A549 (cell line): Measurements from ENCODE around the gene ASCL5. TPM values are rescaled to one million over a fixed set of nuclear protein-coding genes. Genes with fewer than 3 reads are reported as not detected.

Experiments
- ATAC-seq, 2 experiments: fragments of 200-7000 bp in 1 of 2; fragments of >200 bp in 1 of 2; cut with Nextera tagmentation in 1 of 2; cut with Tn5 transposase in 1 of 2; 3 replicates each; pipeline versions ENCODE4 v1.8.0 to v1.9.1; 2018 to 2020; ENCODE audit warnings: mild to moderate bottlenecking in 1 of 2, moderate library complexity in 1 of 2
- CTCF ChIA-PET: fragments of 300-600 bp; sonication (Branson Sonifier 250); formaldehyde crosslinking; extraction: SDS; loops from one replicate; lab custom pipeline; 2021; ENCODE audit warnings: antibody characterized with exemption, inconsistent platforms; lab: Yijun Ruan, JAX
- POLR2A ChIA-PET: fragments of 350-600 bp; formaldehyde crosslinking; extraction: SDS; loops from one replicate; lab custom pipeline; 2021; ENCODE audit warnings: antibody characterized with exemption, inconsistent platforms; lab: Yijun Ruan, JAX
- DNase-seq, 2 experiments: peaks; one replicate each; pipeline versions ENCODE4 v3.0.0 to v3.0.0-alpha.2; 2011 to 2016; ENCODE audit warnings: low read depth in 1 of 2, low spot score in 1 of 2
- FAIRE-seq: peaks from 2 replicates; lab custom pipeline; 2011; peaks lifted over from hg19 to GRCh38; lab: Jason Lieb, UNC
- H3K27ac ChIP-seq, 2 experiments: fragments of >200 bp; sonication (Bioruptor Twin); formaldehyde crosslinking; 3 replicates each; pipeline ENCODE4 v1.5.1; 2016 to 2017
- H3K4me1 ChIP-seq: fragments of >200 bp; sonication (Bioruptor Twin); formaldehyde crosslinking; 3 replicates; pipeline ENCODE4 v1.6.1; 2016
- H3K4me2 ChIP-seq: fragments of >200 bp; sonication (Bioruptor Twin); formaldehyde crosslinking; 3 replicates; pipeline ENCODE4 v1.6.1; 2016
- H3K4me3 ChIP-seq: fragments of >200 bp; sonication (Bioruptor Twin); formaldehyde crosslinking; 3 replicates; pipeline ENCODE4 v1.5.1; 2016
- H3K9me3 ChIP-seq: fragments of >200 bp; sonication (Bioruptor Twin); formaldehyde crosslinking; 3 replicates; pipeline ENCODE4 v1.6.1; 2016
- BHLHE40 ChIP-seq: IDR thresholded peaks from 2 replicates; pipeline ENCODE4 v1.6.1; 2012; ENCODE audit warnings: low read depth, low read length, inconsistent platforms
- CBX8 ChIP-seq: fragments of 200-600 bp; sonication (generic); IDR thresholded peaks from 2 replicates; pipeline ENCODE4 v1.6.1; 2016
- CEBPB ChIP-seq, 2 experiments: fragments of >200 bp in 1 of 2; sonication (Bioruptor Twin) in 1 of 2; formaldehyde crosslinking in 1 of 2; IDR thresholded peaks; 2 replicates each; pipeline ENCODE4 v1.6.1; 2012 to 2016
- CHD2 ChIP-seq: fragments of 150-350 bp; IDR thresholded peaks from 2 replicates; pipeline ENCODE4 v1.6.1; 2014; ENCODE audit warnings: low read length; ENCODE audit not compliant: partially characterized antibody
- CHD4 ChIP-seq: fragments of 200-600 bp; sonication (generic); IDR thresholded peaks from 2 replicates; pipeline ENCODE4 v1.6.1; 2016; ENCODE audit warnings: antibody characterized with exemption, mild to moderate bottlenecking, borderline replicate concordance
- EP300 ChIP-seq, 2 experiments: fragments of >200 bp; sonication (Bioruptor Twin); formaldehyde crosslinking; IDR thresholded peaks; 2 replicates in 1 of 2; 3 replicates in 1 of 2; pipeline ENCODE4 v1.6.1; 2016 to 2017
- FOSL2 ChIP-seq, 2 experiments: fragments of 450-650 bp in 1 of 2; fragments of >200 bp in 1 of 2; sonication (Bioruptor Twin) in 1 of 2; formaldehyde crosslinking; IDR thresholded peaks; 2 replicates each; pipeline versions ENCODE4 v1.5.0 to v1.6.1; 2016 to 2020; ENCODE audit warnings: mild to moderate bottlenecking in 1 of 2, moderate library complexity in 1 of 2
- FOXS1 ChIP-seq: fragments of 250-450 bp; sonication (Bioruptor Pico); IDR thresholded peaks from 2 replicates; pipeline ENCODE4 v1.5.0; 2020; ENCODE audit warnings: mild to moderate bottlenecking, moderate library complexity
- HDAC2 ChIP-seq: fragments of 200-600 bp; sonication (generic); IDR thresholded peaks from 2 replicates; pipeline ENCODE4 v1.6.1; 2016
- JUNB ChIP-seq: fragments of >200 bp; sonication (Bioruptor Twin); formaldehyde crosslinking; IDR thresholded peaks from 2 replicates; pipeline ENCODE4 v1.6.1; 2016
- KDM1A ChIP-seq: fragments of 200-600 bp; sonication (generic); IDR thresholded peaks from 2 replicates; pipeline ENCODE4 v1.6.1; 2016; ENCODE audit warnings: low read depth, mild to moderate bottlenecking
- MAFK ChIP-seq: fragments of 450-650 bp; IDR thresholded peaks from 2 replicates; pipeline ENCODE4 v1.6.1; 2014; ENCODE audit not compliant: partially characterized antibody
- NFE2L2 ChIP-seq: fragments of 150-350 bp; conservative IDR thresholded peaks from 2 replicates; pipeline ENCODE4 v1.6.1; 2014; ENCODE audit warnings: low read length
- NR3C1 ChIP-seq: fragments of >200 bp; sonication (Bioruptor Twin); formaldehyde crosslinking; IDR thresholded peaks from 3 replicates; pipeline ENCODE4 v1.6.1; 2017
- PHF8 ChIP-seq: fragments of 200-600 bp; sonication (generic); IDR thresholded peaks from 2 replicates; pipeline ENCODE4 v1.6.1; 2016; ENCODE audit warnings: low read depth, mild to moderate bottlenecking, antibody characterized with exemption, moderate library complexity, borderline replicate concordance
- POLR2A ChIP-seq: IDR thresholded peaks from 2 replicates; pipeline ENCODE4 v1.6.1; 2012; ENCODE audit warnings: mild to moderate bottlenecking, low read length
- POLR2AphosphoS2 ChIP-seq: conservative IDR thresholded peaks from 2 replicates; pipeline ENCODE4 v1.6.1; 2012; ENCODE audit warnings: low read length, improper control_type of control experiment, inconsistent platforms
- RAD21 ChIP-seq, 2 experiments: fragments of >200 bp in 1 of 2; sonication (Bioruptor Twin) in 1 of 2; formaldehyde crosslinking in 1 of 2; IDR thresholded peaks in 1 of 2; conservative IDR thresholded peaks in 1 of 2; 2 replicates in 1 of 2; 3 replicates in 1 of 2; pipeline ENCODE4 v1.6.1; 2012 to 2018; ENCODE audit warnings: inconsistent platforms in 1 of 2
- RNF2 ChIP-seq: fragments of 200-600 bp; sonication (generic); IDR thresholded peaks from 2 replicates; pipeline ENCODE4 v1.6.1; 2016; ENCODE audit warnings: low read depth, mild to moderate bottlenecking, antibody characterized with exemption, moderate library complexity, borderline replicate concordance
- SREBF2 ChIP-seq: fragments of 450-650 bp; IDR thresholded peaks from 2 replicates; pipeline ENCODE4 v1.6.1; 2014; ENCODE audit warnings: mild to moderate bottlenecking, moderate library complexity
- TFCP2L1 ChIP-seq: fragments of 250-450 bp; sonication (Bioruptor Pico); IDR thresholded peaks from 2 replicates; pipeline ENCODE4 v1.5.0; 2021; ENCODE audit warnings: mild to moderate bottlenecking
- TP53 ChIP-seq: fragments of 250-450 bp; sonication (Bioruptor Pico); IDR thresholded peaks from 2 replicates; pipeline ENCODE4 v1.5.0; 2021; ENCODE audit warnings: mild to moderate bottlenecking, moderate library complexity
- ZSCAN20 ChIP-seq: fragments of 250-450 bp; sonication (Bioruptor Pico); IDR thresholded peaks from 2 replicates; pipeline ENCODE4 v1.8.0; 2022; ENCODE audit warnings: mild to moderate bottlenecking, moderate library complexity
- WGBS: methylation state at CpG from one replicate; pipeline ENCODE4 v1.1.6; 2017; ENCODE audit errors: missing lambda C conversion rate; 5-methylcytosine and 5-hydroxymethylcytosine counted together
- polyA plus RNA-seq, 4 experiments: library from polyadenylated mRNA; depleted of rRNA in 3 of 4; stranded (reverse); fragments of >200 nt; fragmentation: RNase III in 1 of 4; extraction: RNeasy Plus Mini Kit Qiagen cat#74134 plus additional on column Dnase treatment in 1 of 4; gene quantifications; 2 replicates in 3 of 4; 3 replicates in 1 of 4; pipeline ENCODE4 v1.2.3, GENCODE V29; 2011 to 2017
- TF ChIP-seq, protein P1 (sequence below): IDR thresholded peaks from 2 replicates; pipeline ENCODE4 v1.6.1; 2012
- TF ChIP-seq, protein P2 (sequence below): fragments of >200 bp; sonication (Bioruptor Twin); formaldehyde crosslinking; IDR thresholded peaks from 3 replicates; pipeline ENCODE4 v1.6.1; 2016
- TF ChIP-seq, protein P3 (sequence below): fragments of 450-650 bp; IDR thresholded peaks from 2 replicates; pipeline ENCODE4 v1.6.1; 2014; ENCODE audit warnings: antibody characterized with exemption
- TF ChIP-seq, protein P4 (sequence below): fragments of >200 bp; sonication (Bioruptor Twin); formaldehyde crosslinking; IDR thresholded peaks from 2 replicates; pipeline ENCODE4 v1.6.1; 2016
- TF ChIP-seq, protein P5 (sequence below): fragments of >200 bp; sonication (Bioruptor Twin); formaldehyde crosslinking; IDR thresholded peaks from 3 replicates; pipeline ENCODE4 v1.5.1; 2016
- TF ChIP-seq, protein P6 (sequence below): IDR thresholded peaks from 2 replicates; pipeline ENCODE4 v1.6.1; 2012; ENCODE audit warnings: low read depth, borderline replicate concordance

Gene ASCL5
- polyA plus RNA-seq, 2 of the 4 experiments (the other 2 are of a cell fraction): 0.09 TPM; not detected in 1

DNA sequence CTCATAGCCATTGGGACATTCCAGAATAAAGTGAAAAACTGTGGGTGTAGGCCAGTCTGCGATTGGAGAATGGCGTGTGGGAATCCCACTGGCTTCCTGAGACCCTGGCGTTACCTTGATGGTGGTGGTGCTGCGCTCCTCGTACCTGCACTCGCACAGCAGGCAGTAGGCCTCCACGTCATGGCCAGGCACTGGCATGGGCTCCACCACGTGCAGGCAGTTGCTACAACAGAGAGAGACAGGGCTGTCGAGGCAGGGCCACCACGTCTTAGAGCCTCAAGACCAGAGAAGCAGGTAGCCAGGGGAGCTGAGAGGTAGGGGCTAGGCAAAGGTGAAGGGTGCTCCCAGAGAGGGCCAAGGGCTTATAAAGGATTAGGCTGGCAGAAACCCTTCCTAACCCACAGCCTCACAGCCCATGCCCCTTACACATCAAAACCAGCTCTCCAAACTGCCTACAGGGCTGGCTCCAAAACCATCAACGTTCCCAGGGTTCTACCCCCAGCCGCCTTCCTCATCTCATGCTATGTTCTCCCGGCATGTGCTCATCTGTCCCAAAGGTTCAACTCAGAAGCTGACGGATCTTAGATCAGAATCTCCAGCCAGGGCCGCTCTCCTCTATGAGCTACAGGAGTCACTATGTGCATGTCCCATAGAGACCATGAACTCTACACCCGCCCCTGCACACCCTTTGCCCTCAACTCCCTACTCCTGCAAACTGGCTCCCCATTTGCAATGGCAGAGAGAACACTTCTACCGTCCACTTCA lies 19.8 kb upstream of the ASCL5 start:
- no peak overlapping the region for H3K4me3 ChIP-seq
- 91% methylated on average over 16 of the region's 17 CpGs for WGBS
- H3K4me2 ChIP-seq: no peak overlapping the region
- ChIA-PET POLR2A (no interaction called here), CTCF (interaction anchor here (1.1 to 11.5 kb wide), 6 partner anchors 20 to 214 kb away, joined by 3 to 112 read pairs (median 6); partner anchors contain the start of gene ASCL5)
- no peaks in the 10 kb centered on the region for H3K9me3 ChIP-seq
- ATAC-seq (no peak), FAIRE-seq (no peak), DNase-seq (no peak)
- TF ChIP-seq ZSCAN20 (CRISPR knock-in tag) (no peak), PHF8 (no peak), HDAC2 (no peak), CEBPB (IDR thresholded peaks at IDR 0.05) (no peak), KDM1A (no peak), RAD21 (conservative IDR thresholded peaks at IDR 0.05 in 1 of 2, IDR thresholded peaks at IDR 0.05 in 1 of 2) (no peak), EP300 (IDR thresholded peaks at IDR 0.05) (no peak), FOXS1 (CRISPR knock-in tag) (no peak), CHD4 (no peak)
- TF ChIP-seq, protein P1, sequence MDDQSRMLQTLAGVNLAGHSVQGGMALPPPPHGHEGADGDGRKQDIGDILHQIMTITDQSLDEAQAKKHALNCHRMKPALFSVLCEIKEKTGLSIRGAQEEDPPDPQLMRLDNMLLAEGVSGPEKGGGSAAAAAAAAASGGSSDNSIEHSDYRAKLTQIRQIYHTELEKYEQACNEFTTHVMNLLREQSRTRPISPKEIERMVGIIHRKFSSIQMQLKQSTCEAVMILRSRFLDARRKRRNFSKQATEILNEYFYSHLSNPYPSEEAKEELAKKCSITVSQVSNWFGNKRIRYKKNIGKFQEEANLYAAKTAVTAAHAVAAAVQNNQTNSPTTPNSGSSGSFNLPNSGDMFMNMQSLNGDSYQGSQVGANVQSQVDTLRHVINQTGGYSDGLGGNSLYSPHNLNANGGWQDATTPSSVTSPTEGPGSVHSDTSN: no peak
- TF ChIP-seq, protein P2, sequence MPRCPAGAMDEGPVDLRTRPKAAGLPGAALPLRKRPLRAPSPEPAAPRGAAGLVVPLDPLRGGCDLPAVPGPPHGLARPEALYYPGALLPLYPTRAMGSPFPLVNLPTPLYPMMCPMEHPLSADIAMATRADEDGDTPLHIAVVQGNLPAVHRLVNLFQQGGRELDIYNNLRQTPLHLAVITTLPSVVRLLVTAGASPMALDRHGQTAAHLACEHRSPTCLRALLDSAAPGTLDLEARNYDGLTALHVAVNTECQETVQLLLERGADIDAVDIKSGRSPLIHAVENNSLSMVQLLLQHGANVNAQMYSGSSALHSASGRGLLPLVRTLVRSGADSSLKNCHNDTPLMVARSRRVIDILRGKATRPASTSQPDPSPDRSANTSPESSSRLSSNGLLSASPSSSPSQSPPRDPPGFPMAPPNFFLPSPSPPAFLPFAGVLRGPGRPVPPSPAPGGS: no peak
- no peak overlapping the region for H3K27ac ChIP-seq
- H3K4me1 ChIP-seq: no peaks in the 10 kb centered on the region

DNA sequence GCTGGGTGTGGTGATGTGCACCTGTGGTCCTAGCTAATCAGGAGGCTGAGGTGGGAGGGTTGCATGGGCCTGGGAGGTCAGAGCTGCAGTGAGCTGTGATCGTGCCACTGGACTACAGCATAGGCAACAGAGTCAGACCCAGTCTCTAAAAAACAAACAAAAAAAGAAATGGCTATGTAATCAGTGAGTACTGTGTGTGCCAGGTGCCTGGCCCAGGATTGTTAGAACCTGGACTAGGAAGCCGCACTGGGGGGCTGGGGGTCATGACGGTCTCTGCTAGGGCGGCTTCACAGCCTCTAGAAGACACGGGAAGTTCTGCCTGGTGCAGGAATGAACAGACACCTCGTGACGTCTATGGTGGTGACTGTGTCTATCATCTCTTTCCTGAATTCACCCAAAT lies 18.8 kb upstream of the ASCL5 start:
- no peak for ATAC-seq
- no peaks in the 10 kb centered on the region for H3K9me3 ChIP-seq
- no peak for FAIRE-seq
- ChIA-PET POLR2A (no interaction called here), CTCF (interaction anchor here (1.0 to 11.5 kb wide), 4 partner anchors 26 to 75 kb away, joined by 3 to 112 read pairs (median 4); no protein-coding TSS in a partner anchor)
- H3K27ac ChIP-seq: no peak overlapping the region
- H3K4me1 ChIP-seq: no peaks in the 10 kb centered on the region
- H3K4me3 ChIP-seq: no peak overlapping the region
- no peak overlapping the region for H3K4me2 ChIP-seq
- WGBS: 96% methylated on average over 7 of the region's 7 CpGs
- TF ChIP-seq SREBF2: no peak
- no peak for TF ChIP-seq JUNB
- TF ChIP-seq TP53 (CRISPR knock-in tag): no peak
- TF ChIP-seq FOSL2 (IDR thresholded peaks at IDR 0.05): no peak
- TF ChIP-seq FOSL2 (CRISPR knock-in tag; IDR thresholded peaks at IDR 0.05): no peak
- TF ChIP-seq, protein P1: no peak
- TF ChIP-seq POLR2AphosphoS2: no peak
- no peak for TF ChIP-seq NFE2L2
- no peak for TF ChIP-seq CBX8
- TF ChIP-seq, protein P3, sequence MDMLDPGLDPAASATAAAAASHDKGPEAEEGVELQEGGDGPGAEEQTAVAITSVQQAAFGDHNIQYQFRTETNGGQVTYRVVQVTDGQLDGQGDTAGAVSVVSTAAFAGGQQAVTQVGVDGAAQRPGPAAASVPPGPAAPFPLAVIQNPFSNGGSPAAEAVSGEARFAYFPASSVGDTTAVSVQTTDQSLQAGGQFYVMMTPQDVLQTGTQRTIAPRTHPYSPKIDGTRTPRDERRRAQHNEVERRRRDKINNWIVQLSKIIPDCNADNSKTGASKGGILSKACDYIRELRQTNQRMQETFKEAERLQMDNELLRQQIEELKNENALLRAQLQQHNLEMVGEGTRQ: no peak
- TF ChIP-seq, protein P4, sequence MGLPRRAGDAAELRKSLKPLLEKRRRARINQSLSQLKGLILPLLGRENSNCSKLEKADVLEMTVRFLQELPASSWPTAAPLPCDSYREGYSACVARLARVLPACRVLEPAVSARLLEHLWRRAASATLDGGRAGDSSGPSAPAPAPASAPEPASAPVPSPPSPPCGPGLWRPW: no peak
- TF ChIP-seq, protein P5, sequence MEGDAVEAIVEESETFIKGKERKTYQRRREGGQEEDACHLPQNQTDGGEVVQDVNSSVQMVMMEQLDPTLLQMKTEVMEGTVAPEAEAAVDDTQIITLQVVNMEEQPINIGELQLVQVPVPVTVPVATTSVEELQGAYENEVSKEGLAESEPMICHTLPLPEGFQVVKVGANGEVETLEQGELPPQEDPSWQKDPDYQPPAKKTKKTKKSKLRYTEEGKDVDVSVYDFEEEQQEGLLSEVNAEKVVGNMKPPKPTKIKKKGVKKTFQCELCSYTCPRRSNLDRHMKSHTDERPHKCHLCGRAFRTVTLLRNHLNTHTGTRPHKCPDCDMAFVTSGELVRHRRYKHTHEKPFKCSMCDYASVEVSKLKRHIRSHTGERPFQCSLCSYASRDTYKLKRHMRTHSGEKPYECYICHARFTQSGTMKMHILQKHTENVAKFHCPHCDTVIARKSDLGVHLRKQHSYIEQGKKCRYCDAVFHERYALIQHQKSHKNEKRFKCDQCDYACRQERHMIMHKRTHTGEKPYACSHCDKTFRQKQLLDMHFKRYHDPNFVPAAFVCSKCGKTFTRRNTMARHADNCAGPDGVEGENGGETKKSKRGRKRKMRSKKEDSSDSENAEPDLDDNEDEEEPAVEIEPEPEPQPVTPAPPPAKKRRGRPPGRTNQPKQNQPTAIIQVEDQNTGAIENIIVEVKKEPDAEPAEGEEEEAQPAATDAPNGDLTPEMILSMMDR: no peak
- TF ChIP-seq, protein P2: no peak
- no peak for TF ChIP-seq TFCP2L1 (CRISPR knock-in tag)
- TF ChIP-seq BHLHE40: no peak
- TF ChIP-seq NR3C1: no peak
- TF ChIP-seq, protein P6, sequence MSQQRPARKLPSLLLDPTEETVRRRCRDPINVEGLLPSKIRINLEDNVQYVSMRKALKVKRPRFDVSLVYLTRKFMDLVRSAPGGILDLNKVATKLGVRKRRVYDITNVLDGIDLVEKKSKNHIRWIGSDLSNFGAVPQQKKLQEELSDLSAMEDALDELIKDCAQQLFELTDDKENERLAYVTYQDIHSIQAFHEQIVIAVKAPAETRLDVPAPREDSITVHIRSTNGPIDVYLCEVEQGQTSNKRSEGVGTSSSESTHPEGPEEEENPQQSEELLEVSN: no peak
- TF ChIP-seq CHD2: no peak
- TF ChIP-seq MAFK: no peak
- TF ChIP-seq RNF2: no peak
- TF ChIP-seq POLR2A: no peak
- TF ChIP-seq, all 56 proteins: peak for 0
- DNase-seq: no peak
